Body of pancreas (tissue), 4 donors: ENCODE measurements around the gene KLHDC9.

Experiments
- CTCF ChIP-seq, 7 experiments: fragments of 450-650 bp in 4 of 7; fragments of 200-600 bp in 3 of 7; sonication (generic) in 3 of 7; IDR thresholded peaks; one replicate each; pipeline ENCODE4 v1.5.1; 2016 to 2019; ENCODE audit warnings: antibody characterized with exemption in 7 of 7
- POLR2A ChIP-seq, 3 donors: fragments of 450-650 bp; IDR thresholded peaks; one replicate each; pipeline ENCODE4 v1.6.1; 2016; ENCODE audit warnings: antibody characterized with exemption in 3 of 3, mild to moderate bottlenecking in 2 of 3

- no peak for TF ChIP-seq CTCF (IDR thresholded peaks at IDR 0.05)
- TF ChIP-seq POLR2A (IDR thresholded peaks at IDR 0.05) = no peak
Measured at GRCh38 chr1:161115132-161115711, 17.1 kb downstream of the KLHDC9 start.
